Lower leg skin (tissue), 4 donors: ENCODE measurements around the gene SDK2. TPM values are rescaled to one million over a fixed set of nuclear protein-coding genes. Genes with fewer than 3 reads are reported as not detected.

Source experiments
- DNase-seq, 2 donors: peaks; one replicate each; pipeline ENCODE4 v3.0.0-alpha.2; 2019; ENCODE audit warnings: low spot score in 2 of 2
- H3K4me3 ChIP-seq: fragments of 200-600 bp; sonication (generic); 2 replicates; pipeline ENCODE4 v1.5.1; 2017; ENCODE audit warnings: mild to moderate bottlenecking, low read depth; ENCODE audit not compliant: poor library complexity, severe bottlenecking
- POLR2A ChIP-seq, 2 donors: fragments of 450-650 bp; IDR thresholded peaks; one replicate each; pipeline ENCODE4 v1.6.1; 2016 to 2017; ENCODE audit warnings: antibody characterized with exemption in 2 of 2, mild to moderate bottlenecking in 1 of 2, moderate library complexity in 1 of 2
- WGBS, 2 donors: methylation state at CpG; one replicate each; pipeline ENCODE4 v1.1.5; 2018; 5-methylcytosine and 5-hydroxymethylcytosine counted together
- intact Hi-C: fragments of 100-400 bp; cut with DNase I; formaldehyde crosslinking; loops from one replicate; pipeline ENCODE4 v1.15.0; 2023; ENCODE audit warnings: low total_unique reads
- total RNA-seq, 4 donors: library from RNA; depleted of rRNA; stranded (reverse); fragments of >200 nt; gene quantifications; one replicate each; pipeline ENCODE4 v1.1.0, GENCODE V29; 2016
- TF ChIP-seq, protein P1 (sequence below), 3 donors: fragments of 450-650 bp; IDR thresholded peaks; one replicate each; pipeline ENCODE4 v1.5.1; 2016; ENCODE audit warnings: antibody characterized with exemption in 3 of 3, mild to moderate bottlenecking in 3 of 3, moderate library complexity in 2 of 3

Gene SDK2
- total RNA-seq, 4 donors from 2014 or later: 1.5 to 4.4 (median 1.6) TPM

DNA sequence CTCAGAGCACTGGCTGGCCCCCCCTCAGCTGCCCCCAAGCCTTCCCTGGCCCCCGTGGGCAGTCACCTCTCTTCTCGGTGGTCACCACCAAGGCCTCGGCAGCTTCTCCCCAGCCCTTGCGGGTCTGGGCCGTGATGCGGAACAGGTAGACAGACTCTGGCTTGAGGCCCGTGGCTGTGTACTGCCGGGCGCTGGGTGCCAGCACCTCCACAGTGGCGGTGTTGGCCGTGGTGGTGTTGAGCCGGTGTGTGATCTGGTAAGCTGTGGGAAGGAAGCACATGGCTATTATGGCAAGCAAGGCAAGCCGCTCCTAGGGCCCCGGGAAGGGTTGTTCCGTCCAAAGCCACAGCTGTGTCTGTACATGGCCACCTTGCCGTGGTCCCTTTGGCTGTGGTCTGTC, 254.0 kb downstream of the SDK2 start:
- H3K4me3 ChIP-seq: no peak overlapping the region
- intact Hi-C loops: no loop called here
- 94 to 97% methylated on average over 16 of the region's 16 CpGs for WGBS, 2 donors

DNA sequence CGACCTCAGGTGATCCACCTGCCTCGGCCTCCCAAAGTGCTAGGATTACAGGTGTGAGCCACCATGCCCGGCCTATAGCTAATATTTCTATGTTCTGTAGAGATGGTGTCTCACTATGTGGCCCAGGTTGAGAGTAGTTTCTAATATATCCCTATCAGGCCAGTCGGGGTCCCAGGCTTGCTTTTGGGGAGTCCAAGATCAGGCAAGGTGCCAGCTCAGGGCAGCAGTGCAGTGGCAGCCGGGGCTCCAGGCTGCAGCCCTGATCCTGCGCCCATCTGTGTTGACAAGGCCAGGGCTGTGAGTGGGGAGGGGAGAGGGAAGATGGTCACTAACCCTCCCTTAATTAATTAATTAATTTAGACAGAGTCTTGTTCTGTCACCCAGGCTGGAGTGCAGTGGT, 254.8 kb downstream of the SDK2 start:
- intact Hi-C loops: no loop called here
- WGBS, 2 donors: 94 to 95% methylated on average over 6 of the region's 6 CpGs
- TF ChIP-seq POLR2A (IDR thresholded peaks at IDR 0.05): no peak
- TF ChIP-seq, protein P1, sequence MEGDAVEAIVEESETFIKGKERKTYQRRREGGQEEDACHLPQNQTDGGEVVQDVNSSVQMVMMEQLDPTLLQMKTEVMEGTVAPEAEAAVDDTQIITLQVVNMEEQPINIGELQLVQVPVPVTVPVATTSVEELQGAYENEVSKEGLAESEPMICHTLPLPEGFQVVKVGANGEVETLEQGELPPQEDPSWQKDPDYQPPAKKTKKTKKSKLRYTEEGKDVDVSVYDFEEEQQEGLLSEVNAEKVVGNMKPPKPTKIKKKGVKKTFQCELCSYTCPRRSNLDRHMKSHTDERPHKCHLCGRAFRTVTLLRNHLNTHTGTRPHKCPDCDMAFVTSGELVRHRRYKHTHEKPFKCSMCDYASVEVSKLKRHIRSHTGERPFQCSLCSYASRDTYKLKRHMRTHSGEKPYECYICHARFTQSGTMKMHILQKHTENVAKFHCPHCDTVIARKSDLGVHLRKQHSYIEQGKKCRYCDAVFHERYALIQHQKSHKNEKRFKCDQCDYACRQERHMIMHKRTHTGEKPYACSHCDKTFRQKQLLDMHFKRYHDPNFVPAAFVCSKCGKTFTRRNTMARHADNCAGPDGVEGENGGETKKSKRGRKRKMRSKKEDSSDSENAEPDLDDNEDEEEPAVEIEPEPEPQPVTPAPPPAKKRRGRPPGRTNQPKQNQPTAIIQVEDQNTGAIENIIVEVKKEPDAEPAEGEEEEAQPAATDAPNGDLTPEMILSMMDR (IDR thresholded peaks at IDR 0.05): no peak
- DNase-seq: no peak
- H3K4me3 ChIP-seq: no peak overlapping the region

More for the DNA sequence above, 254.0 kb downstream of the SDK2 start:
- DNase-seq: no peak
- TF ChIP-seq, protein P1 (IDR thresholded peaks at IDR 0.05): no peak
- no peak for TF ChIP-seq POLR2A (IDR thresholded peaks at IDR 0.05)

DNA sequence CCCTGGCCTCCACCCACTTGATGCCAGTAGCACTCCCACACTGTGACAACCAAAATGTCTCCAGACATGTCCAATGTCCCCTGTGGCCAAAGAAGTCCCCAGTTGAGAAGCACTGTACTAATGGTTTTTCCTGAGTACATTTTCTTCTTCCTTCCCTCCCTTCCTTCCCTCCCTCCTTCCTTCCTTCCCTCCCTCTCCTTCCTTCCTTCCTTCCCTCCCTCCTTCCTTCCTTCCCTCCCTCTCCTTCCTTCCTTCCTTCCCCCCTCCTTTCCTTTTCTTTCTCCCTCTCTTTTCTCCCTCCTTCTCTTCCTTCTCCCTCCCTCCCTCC, 255.7 kb downstream of the SDK2 start:
- no peak overlapping the region for H3K4me3 ChIP-seq
- TF ChIP-seq, protein P1 (IDR thresholded peaks at IDR 0.05): no peak
- no peak for TF ChIP-seq POLR2A (IDR thresholded peaks at IDR 0.05)
- intact Hi-C loops: no loop called here
- no peak for DNase-seq

DNA sequence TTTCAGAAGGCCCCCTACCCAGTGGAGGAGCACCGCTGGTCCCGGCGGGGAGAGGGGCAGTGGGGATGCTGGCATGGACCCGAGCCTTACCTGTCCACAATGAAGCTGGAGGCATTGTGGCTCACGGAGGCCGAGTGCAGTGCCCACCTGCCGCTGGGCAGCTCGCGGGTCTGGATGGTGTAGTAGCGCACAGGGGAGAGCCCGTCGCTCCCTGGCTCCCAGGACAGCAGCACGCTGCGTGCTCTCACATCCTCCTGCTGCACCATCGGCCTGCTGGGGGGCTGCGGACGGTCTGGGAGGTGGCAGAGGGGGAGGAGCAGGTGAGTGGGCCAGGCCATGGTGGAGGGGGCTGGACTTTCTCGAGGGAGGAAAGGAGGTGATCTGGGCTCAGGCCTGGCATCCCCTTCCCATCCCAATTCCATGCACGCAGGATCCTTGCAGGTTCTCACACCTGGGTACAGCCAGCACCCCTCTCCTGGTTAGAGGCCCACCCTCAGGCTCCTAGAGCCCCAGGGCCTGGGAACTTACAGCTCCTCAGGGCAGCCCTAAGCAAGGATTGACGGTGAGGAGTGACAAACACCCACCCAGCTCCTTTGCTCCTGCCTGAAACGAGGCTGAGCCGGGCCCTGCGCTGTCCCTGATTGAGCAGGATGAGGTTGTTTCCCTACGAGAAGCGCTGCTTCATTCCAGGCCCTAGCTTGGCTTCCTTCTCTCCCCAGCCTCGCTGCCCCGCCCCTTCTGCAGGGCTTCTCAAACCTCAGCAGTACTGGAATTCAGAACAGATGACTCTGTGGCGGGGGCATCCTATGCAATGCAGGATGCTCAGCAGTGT, 256.3 kb downstream of the SDK2 start:
- intact Hi-C loops: no loop called here
- H3K4me3 ChIP-seq: no peak overlapping the region
- 73 to 85% methylated on average over 25 to 27 of the region's 28 CpGs for WGBS, 2 donors
- no peak for TF ChIP-seq POLR2A (IDR thresholded peaks at IDR 0.05)
- TF ChIP-seq, protein P1 (IDR thresholded peaks at IDR 0.05): no peak
- DNase-seq: no peak

DNA sequence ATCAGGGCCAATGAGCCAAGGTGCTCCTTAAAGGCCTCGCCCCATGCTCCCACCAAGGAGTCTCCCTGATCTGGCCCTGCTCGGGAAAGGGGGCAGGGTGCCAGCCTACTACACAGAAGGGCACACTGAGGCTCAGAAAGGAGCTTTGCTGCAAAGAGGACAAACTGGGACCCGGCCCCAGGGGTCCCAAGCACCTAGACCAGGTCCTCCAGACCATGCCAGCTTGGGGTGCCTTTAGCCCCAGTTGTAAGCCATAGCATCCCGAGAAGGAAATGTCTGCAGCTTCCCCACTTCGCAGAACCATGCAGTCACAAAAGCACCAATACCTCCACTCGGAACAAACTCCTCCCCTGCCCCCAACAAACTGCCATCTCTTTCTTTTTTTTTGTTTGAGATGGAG, 257.7 kb downstream of the SDK2 start:
- no peak overlapping the region for H3K4me3 ChIP-seq
- no peak for DNase-seq
- 90 to 92% methylated on average over 6 of the region's 6 CpGs for WGBS, 2 donors
- intact Hi-C loops: no loop called here
- no peak for TF ChIP-seq POLR2A (IDR thresholded peaks at IDR 0.05)
- TF ChIP-seq, protein P1 (IDR thresholded peaks at IDR 0.05): no peak

DNA sequence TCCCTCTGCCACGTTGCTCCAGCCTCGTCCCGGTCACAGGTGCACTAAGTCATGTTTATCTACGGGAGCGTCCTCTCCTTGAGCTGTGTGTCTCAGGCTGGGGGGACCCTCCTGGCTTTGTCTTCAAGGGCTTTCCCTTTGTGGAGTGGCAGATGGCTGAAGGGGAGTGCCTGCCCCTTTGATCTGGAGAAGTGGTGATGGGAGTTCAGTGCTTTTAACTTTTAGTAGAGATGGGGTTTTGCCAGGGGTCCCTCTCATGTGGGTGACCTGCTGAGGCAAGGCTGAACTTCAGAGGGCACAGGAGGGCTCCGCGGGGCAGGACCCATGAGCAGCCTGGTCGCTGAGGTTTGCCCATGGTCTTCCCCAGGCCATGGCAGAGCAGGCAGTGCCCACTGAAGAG, 259.3 kb downstream of the SDK2 start:
- no peak for DNase-seq
- TF ChIP-seq POLR2A (IDR thresholded peaks at IDR 0.05): no peak
- WGBS, 2 donors: 85 to 88% methylated on average over 8 of the region's 8 CpGs
- no peak overlapping the region for H3K4me3 ChIP-seq
- intact Hi-C loops: no loop called here
